HepG2 (cell line): ENCODE results near the gene ATF1. TPM values are rescaled to one million over a fixed set of nuclear protein-coding genes. Genes with fewer than 3 reads are reported as not detected.
"Not testable (repeated sequence)": the region's sequence is repeated elsewhere in the genome, so short reads cannot be mapped to it uniquely, and the experiment has no call there.

Experiments
- ATAC-seq: fragments of 200-7000 bp; cut with Tn5 transposase; 3 replicates; pipeline ENCODE4 v1.9.1; 2020; ENCODE audit warnings: mild to moderate bottlenecking, moderate library complexity
- BruUV-seq: library from RNA; stranded (reverse); fragments of 400-500 nt; replicated peaks from 2 replicates; lab custom pipeline; 2021; lab: Mats Ljungman, UMichigan
- CTCF ChIA-PET: fragments of 300-600 bp; formaldehyde crosslinking; extraction: SDS; loops from one replicate; lab custom pipeline; 2021; ENCODE audit warnings: low total read pairs, inconsistent platforms, low intra/inter-chr PET ratio; lab: Yijun Ruan, JAX
- POLR2A ChIA-PET: fragments of 350-600 bp; sonication (Branson Sonifier 250); formaldehyde crosslinking; loops from one replicate; lab custom pipeline; 2020; ENCODE audit warnings: antibody characterized with exemption, inconsistent platforms; lab: Yijun Ruan, JAX
- DNase-seq: peaks from one replicate; pipeline ENCODE4 v3.0.0-alpha.2; 2015; ENCODE audit warnings: low spot score
- FAIRE-seq: peaks from 3 replicates; lab custom pipeline; 2011; peaks lifted over from hg19 to GRCh38; lab: Jason Lieb, UNC
- H2AFZ ChIP-seq: one replicate; pipeline ENCODE4 v1.6.1; 2011; ENCODE audit warnings: low read length, inconsistent platforms
- H3K27ac ChIP-seq: fragments of 300-600 bp; 3 replicates; pipeline ENCODE4 v1.8.0; 2011; ENCODE audit warnings: mixed run types, mild to moderate bottlenecking, mixed read lengths, low read length, inconsistent platforms; ENCODE audit not compliant: insufficient read depth; ENCODE audit errors: extremely low read length
- H3K27me3 ChIP-seq, 2 experiments: fragments of 200-600 bp in 1 of 2; 2 replicates in 1 of 2; 3 replicates in 1 of 2; pipeline versions ENCODE4 v1.6.0 to v1.8.0; 2011; ENCODE audit warnings: low read length in 2 of 2, mild to moderate bottlenecking in 2 of 2, moderate library complexity in 2 of 2, inconsistent platforms in 1 of 2; ENCODE audit not compliant: insufficient read depth in 2 of 2, control insufficient read depth in 1 of 2
- H3K36me3 ChIP-seq, 2 experiments: fragments of 200-600 bp in 1 of 2; replicated peaks in 1 of 2; 2 replicates in 1 of 2; 3 replicates in 1 of 2; pipeline versions ENCODE4 v1.5.1 to v1.8.0; 2011; ENCODE audit warnings: low read length in 2 of 2, inconsistent platforms in 1 of 2; ENCODE audit not compliant: insufficient read depth in 2 of 2, control insufficient read depth in 1 of 2
- H3K4me1 ChIP-seq: 2 replicates; pipeline ENCODE4 v1.5.1; 2012; ENCODE audit warnings: low read length, inconsistent platforms; ENCODE audit not compliant: insufficient read depth
- H3K4me2 ChIP-seq: 2 replicates; pipeline ENCODE4 v1.6.0; 2011; ENCODE audit warnings: low read depth, low read length, inconsistent platforms
- H3K4me3 ChIP-seq, 3 experiments: fragments of 200-600 bp in 1 of 3; sonication (generic), shearing (Covaris generic) in 1 of 3; replicated peaks in 1 of 3; 2 replicates each; pipeline ENCODE4 v1.5.1; 2011 to 2016; ENCODE audit warnings: low read length in 3 of 3, inconsistent platforms in 2 of 3, low read depth in 2 of 3, mild to moderate bottlenecking in 2 of 3, control low read depth in 1 of 3, mixed read lengths in 1 of 3; ENCODE audit not compliant: insufficient read depth in 1 of 3
- H3K79me2 ChIP-seq: one replicate; pipeline ENCODE4 v1.6.1; 2011; ENCODE audit warnings: low read length, inconsistent platforms; ENCODE audit not compliant: insufficient read depth
- H3K9ac ChIP-seq: 2 replicates; pipeline ENCODE4 v1.6.0; 2011; ENCODE audit warnings: mild to moderate bottlenecking, low read depth, low read length, inconsistent platforms; ENCODE audit not compliant: insufficient read depth
- H3K9me3 ChIP-seq: 2 replicates; pipeline ENCODE4 v1.5.1; 2012; ENCODE audit warnings: mild to moderate bottlenecking, low read length
- H4K20me1 ChIP-seq: 2 replicates; pipeline ENCODE4 v1.6.0; 2011; ENCODE audit warnings: inconsistent platforms, mild to moderate bottlenecking, low read length, moderate library complexity; ENCODE audit not compliant: insufficient read depth
- HIVEP1 ChIP-seq: sonication (generic); formaldehyde crosslinking; IDR thresholded peaks from 2 replicates; pipeline ENCODE4 v1.4.0; 2020; ENCODE audit warnings: mild to moderate bottlenecking, missing genetic modification reagents
- MYNN ChIP-seq: sonication (generic); formaldehyde crosslinking; IDR thresholded peaks from 2 replicates; pipeline ENCODE4 v1.4.0; 2020; ENCODE audit warnings: mild to moderate bottlenecking, low read depth, missing genetic modification reagents
- ZFP36 ChIP-seq: fragments of 150-350 bp; IDR thresholded peaks from 2 replicates; pipeline ENCODE4 v1.6.1; 2018; ENCODE audit warnings: borderline replicate concordance, low read length, low read depth; ENCODE audit not compliant: partially characterized antibody
- ZNF83 ChIP-seq: sonication (generic); formaldehyde crosslinking; IDR thresholded peaks from 2 replicates; pipeline ENCODE4 v1.4.0; 2020; ENCODE audit warnings: missing genetic modification reagents, mild to moderate bottlenecking, borderline replicate concordance
- WGBS: methylation state at CpG from one replicate; pipeline ENCODE4 v1.1.6; 2017; ENCODE audit warnings: low lambda C conversion rate; 5-methylcytosine and 5-hydroxymethylcytosine counted together
- in situ Hi-C: cut with HindIII; loops from 2 replicates; pipeline ENCODE4 v1.10.0; 2017; ENCODE audit warnings: low pct_unique_long_range_greater_than_20kb; ENCODE audit not compliant: extremely low pct_ligation_motif_present
- intact Hi-C: fragments of 100-400 bp; cut with micrococcal nuclease; formaldehyde crosslinking; loops from one replicate; pipeline ENCODE4 v1.10.0; 2022; ENCODE audit not compliant: unreplicated experiment
- polyA plus RNA-seq, 8 experiments: library from polyadenylated mRNA; depleted of rRNA in 3 of 8; stranded (reverse) in 7 of 8; unstranded in 1 of 8; fragments of >200 nt; fragmentation: Illumina TruSeq in 4 of 8; extraction: Trizol in 4 of 8; gene quantifications; 2 replicates each; pipeline versions ENCODE4 v1.2.1 to v1.2.3, GENCODE V29; 2011 to 2016; ENCODE audit warnings: low read depth in 4 of 8, missing spikeins in 1 of 8, mixed read lengths in 1 of 8; ENCODE audit not compliant: insufficient read depth in 1 of 8
- total RNA-seq, 5 experiments: library from RNA; depleted of rRNA; stranded (reverse); fragments of >200 nt; fragmentation: Illumina TruSeq; extraction: Trizol; gene quantifications; 2 replicates each; pipeline ENCODE4 v1.2.3, GENCODE V29; 2016; ENCODE audit warnings: low read depth in 1 of 5
- TF ChIP-seq, protein P1 (sequence below): sonication (generic); formaldehyde crosslinking; IDR thresholded peaks from 2 replicates; pipeline ENCODE4 v1.4.0; 2020; ENCODE audit warnings: missing genetic modification reagents

Gene ATF1
- total and polyA plus RNA-seq, 2 of the 13 experiments (the other 11 are each of a cell fraction or from before 2014, with no cell fraction given): 29.3 to 52.0 TPM

- Histone ChIP-seq H3K79me2 (no peaks in the 10 kb centered on the region), H3K9me3 (no peaks in the 10 kb centered on the region), H3K4me1 (no peaks in the 10 kb centered on the region), H3K27me3 (no peaks in the 10 kb centered on the region), H3K4me2 (no peak overlapping the region), H3K9ac (no peak overlapping the region), H4K20me1 (no peaks in the 10 kb centered on the region), H3K27ac (no peak overlapping the region), H2AFZ (no peak overlapping the region), H3K4me3 (no peak overlapping the region), H3K36me3 (peaks cover 3 to 23% of the 10 kb centered on the region in 2 experiments; a peak in 3 of 5 replicates)
- no peak for ATAC-seq
- CTCF ChIA-PET: no interaction called here
- in situ Hi-C loops (no loop called here), intact Hi-C loops (no loop called here)
- no peak for TF ChIP-seq ZFP36
- TF ChIP-seq HIVEP1: no peak
- no peak for TF ChIP-seq MYNN (CRISPR knock-in tag)
- TF ChIP-seq, protein P1, sequence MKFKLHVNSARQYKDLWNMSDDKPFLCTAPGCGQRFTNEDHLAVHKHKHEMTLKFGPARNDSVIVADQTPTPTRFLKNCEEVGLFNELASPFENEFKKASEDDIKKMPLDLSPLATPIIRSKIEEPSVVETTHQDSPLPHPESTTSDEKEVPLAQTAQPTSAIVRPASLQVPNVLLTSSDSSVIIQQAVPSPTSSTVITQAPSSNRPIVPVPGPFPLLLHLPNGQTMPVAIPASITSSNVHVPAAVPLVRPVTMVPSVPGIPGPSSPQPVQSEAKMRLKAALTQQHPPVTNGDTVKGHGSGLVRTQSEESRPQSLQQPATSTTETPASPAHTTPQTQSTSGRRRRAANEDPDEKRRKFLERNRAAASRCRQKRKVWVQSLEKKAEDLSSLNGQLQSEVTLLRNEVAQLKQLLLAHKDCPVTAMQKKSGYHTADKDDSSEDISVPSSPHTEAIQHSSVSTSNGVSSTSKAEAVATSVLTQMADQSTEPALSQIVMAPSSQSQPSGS (CRISPR knock-in tag): no peak
- no peak for TF ChIP-seq ZNF83 (CRISPR knock-in tag)
- 100% methylated on average over 4 of the region's 4 CpGs for WGBS
- POLR2A ChIA-PET: no interaction called here
- FAIRE-seq: no peak
- peak; percentile 5 for DNase-seq
- BruUV-seq: no TSS peak
Measured at GRCh38 chr12:50806176-50806575, 42.3 kb downstream of the ATF1 start.

DNA sequence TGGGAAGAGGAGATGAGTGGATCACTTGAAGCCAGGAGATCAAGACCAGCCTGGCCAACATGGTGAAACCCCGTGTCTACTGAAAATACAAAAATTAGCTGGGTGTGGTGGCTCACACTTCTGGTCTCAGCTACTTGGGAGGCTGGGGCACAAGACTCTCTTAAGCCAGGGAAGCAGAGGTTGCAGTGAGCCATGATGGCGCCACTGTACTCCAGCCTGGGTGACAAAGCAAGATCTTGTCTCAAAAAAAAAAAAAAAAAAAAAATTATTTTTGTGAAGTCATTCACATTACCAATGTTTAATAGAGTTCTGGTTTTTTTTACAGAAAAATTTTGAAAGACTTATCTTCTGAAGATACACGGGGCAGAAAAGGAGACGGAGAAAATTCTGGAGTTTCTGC is 45.2 kb downstream of the ATF1 start:
- H4K20me1 ChIP-seq, DNase-seq, CTCF ChIA-PET, FAIRE-seq, H3K27ac ChIP-seq, H2AFZ ChIP-seq, H3K27me3 ChIP-seq, H3K4me1 ChIP-seq, BruUV-seq, H3K4me2 ChIP-seq, in situ Hi-C loops, H3K9me3 ChIP-seq, intact Hi-C loops, H3K79me2 ChIP-seq, H3K4me3 ChIP-seq, ATAC-seq, H3K9ac ChIP-seq, POLR2A ChIA-PET: not testable (repeated sequence)
- H3K36me3 ChIP-seq: peaks cover 4 to 29% of the 10 kb centered on the region in 2 experiments; a peak in 4 of 5 replicates
- WGBS: 96% methylated on average over 4 of the region's 4 CpGs

GRCh38 chr12:50814921-50815320 is 51.0 kb downstream of the ATF1 start:
- 96% methylated on average over 7 of the region's 7 CpGs for WGBS
- H3K27me3 ChIP-seq, ATAC-seq, in situ Hi-C loops, H4K20me1 ChIP-seq, H3K4me1 ChIP-seq, FAIRE-seq, H3K9ac ChIP-seq, H2AFZ ChIP-seq, H3K9me3 ChIP-seq, H3K27ac ChIP-seq, CTCF ChIA-PET, H3K4me3 ChIP-seq, H3K79me2 ChIP-seq, BruUV-seq, DNase-seq, H3K4me2 ChIP-seq, intact Hi-C loops: not testable (repeated sequence)
- POLR2A ChIA-PET: interaction anchor here (0.7 kb wide), 1 partner anchor 14 kb away, joined by 3 read pairs; no protein-coding TSS in a partner anchor
- peaks cover 11 to 56% of the 10 kb centered on the region in 2 experiments; a peak in 4 of 5 replicates for H3K36me3 ChIP-seq
